PC-3 (cell line): Measurements from ENCODE around the gene CHST11.

Source experiments
- EZH2 ChIP-seq: fragments of 300-600 bp; sonication (generic); IDR thresholded peaks from one replicate; pipeline ENCODE4 v1.6.1; 2017; ENCODE audit warnings: antibody characterized with exemption, mild to moderate bottlenecking, low read length; ENCODE audit not compliant: unreplicated experiment
- EZH2phosphoT487 ChIP-seq: fragments of 300-600 bp; sonication (generic); IDR thresholded peaks from 2 replicates; pipeline ENCODE4 v1.6.1; 2018; ENCODE audit warnings: mild to moderate bottlenecking, antibody characterized with exemption, low read length, borderline replicate concordance
- TF ChIP-seq, protein P1 (sequence below): fragments of 300-600 bp; sonication (generic); conservative IDR thresholded peaks from 2 replicates; pipeline ENCODE4 v1.5.1; 2017; ENCODE audit warnings: antibody characterized with exemption, low read depth, mild to moderate bottlenecking, low read length

DNA sequence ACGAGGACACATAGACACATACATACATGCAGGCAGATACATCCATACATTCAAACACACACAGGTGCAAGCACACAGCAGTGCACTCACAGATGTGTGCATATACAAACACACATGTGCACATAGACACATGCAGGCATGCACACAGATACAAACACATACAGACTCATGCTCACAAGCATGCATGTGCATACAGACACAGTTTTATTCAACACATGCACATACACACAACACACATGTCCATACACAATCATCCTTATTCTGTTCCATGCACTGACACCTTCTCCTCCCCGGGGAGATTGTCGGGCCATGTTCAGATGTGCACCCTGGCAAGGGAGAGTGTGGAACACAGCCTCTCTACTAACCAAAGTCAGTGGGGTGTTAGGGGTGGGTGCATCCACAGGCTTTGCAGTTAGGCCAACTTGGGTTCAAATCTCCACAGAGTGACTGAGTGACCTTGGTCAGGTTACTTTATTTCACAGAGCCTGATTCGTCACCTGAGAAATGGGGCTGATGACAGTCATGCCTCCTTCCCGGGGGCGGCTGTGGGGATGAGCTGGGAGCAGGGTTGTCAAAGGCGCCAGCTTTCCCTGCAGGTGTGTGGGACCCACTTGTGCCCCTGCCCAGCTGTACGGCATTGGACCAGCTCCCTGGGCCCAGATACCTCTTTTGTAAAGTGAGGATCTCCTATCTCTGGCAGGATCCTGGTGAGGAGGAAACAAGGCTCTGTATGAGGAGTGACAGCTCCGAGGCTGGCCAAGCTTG lies 251.2 kb downstream of the CHST11 start:
- TF ChIP-seq, protein P1, sequence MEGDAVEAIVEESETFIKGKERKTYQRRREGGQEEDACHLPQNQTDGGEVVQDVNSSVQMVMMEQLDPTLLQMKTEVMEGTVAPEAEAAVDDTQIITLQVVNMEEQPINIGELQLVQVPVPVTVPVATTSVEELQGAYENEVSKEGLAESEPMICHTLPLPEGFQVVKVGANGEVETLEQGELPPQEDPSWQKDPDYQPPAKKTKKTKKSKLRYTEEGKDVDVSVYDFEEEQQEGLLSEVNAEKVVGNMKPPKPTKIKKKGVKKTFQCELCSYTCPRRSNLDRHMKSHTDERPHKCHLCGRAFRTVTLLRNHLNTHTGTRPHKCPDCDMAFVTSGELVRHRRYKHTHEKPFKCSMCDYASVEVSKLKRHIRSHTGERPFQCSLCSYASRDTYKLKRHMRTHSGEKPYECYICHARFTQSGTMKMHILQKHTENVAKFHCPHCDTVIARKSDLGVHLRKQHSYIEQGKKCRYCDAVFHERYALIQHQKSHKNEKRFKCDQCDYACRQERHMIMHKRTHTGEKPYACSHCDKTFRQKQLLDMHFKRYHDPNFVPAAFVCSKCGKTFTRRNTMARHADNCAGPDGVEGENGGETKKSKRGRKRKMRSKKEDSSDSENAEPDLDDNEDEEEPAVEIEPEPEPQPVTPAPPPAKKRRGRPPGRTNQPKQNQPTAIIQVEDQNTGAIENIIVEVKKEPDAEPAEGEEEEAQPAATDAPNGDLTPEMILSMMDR: no peak
- TF ChIP-seq EZH2phosphoT487 (no peak), EZH2 (no peak)
